Stimulated activated CD4-positive, alpha-beta T cell treated with anti-CD3 and anti-CD28 coated beads, Interleukin-4, amount 100 ng/mL, for 24 hours (primary cell): Measurements from ENCODE around the gene ACTN4.

Experiments
- DNase-seq: peaks from one replicate; pipeline ENCODE4 v3.0.0-alpha.2; 2020

Gene ACTN4

DNA sequence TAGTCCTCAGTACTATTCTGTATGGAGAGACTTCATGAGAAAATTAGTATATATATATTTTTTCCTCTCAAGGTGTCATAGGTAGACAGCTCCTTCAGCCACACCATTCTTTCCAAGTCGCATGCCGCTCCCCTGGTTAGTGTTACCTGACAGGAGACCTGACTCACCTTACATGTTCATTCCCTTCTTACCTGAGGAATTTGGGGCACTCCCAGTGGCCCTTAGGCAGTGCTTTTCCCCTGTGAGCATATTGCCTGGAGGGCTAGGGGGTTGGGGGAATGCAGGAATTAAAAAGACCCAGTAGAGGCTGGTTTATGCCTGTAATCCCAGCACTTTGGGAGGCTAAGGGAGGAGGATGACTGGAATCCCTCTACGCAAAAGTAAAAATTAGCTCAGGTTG lies 9.0 kb upstream of the ACTN4 start:
- no peak for DNase-seq

DNA sequence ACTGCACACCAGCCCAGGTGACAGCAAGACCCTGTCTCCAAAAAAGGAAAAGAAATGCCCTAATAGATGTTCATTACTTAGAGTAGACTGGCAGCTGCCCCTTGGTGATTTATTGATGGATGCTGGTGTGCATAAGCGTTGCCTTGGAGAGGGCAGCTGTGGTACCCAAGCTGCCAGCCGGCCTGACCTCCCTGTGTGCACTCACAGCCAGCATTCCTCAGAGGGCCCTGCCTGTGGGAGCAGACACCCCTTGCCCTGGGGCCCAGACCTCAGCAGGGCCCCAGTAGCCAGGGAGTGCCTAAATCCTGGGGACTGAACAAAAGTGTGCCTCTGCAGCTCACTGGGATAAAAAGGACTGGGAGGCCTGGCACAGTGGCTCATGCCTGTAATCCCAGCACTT lies 7.8 kb upstream of the ACTN4 start:
- no peak for DNase-seq

DNA sequence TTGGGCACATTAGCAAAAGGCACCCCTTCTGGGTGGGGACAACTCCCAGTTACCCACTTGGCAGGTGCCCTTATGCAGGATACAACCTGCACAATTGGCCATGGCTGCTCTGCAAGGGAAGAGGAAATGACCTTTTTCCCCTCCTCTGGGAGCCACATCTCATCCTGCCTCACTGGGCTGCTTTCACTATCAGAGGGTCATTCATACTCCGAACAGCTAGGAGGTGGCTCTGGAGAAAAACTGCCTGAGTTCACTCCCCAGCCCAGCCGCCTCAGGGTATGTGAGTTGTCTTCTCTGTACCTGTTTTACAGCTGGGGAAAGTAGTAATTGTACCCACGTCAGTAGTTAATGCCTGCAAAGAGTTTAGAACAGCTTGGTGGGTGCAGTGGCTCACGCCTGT lies 7.1 kb upstream of the ACTN4 start:
- DNase-seq, result no peak

DNA sequence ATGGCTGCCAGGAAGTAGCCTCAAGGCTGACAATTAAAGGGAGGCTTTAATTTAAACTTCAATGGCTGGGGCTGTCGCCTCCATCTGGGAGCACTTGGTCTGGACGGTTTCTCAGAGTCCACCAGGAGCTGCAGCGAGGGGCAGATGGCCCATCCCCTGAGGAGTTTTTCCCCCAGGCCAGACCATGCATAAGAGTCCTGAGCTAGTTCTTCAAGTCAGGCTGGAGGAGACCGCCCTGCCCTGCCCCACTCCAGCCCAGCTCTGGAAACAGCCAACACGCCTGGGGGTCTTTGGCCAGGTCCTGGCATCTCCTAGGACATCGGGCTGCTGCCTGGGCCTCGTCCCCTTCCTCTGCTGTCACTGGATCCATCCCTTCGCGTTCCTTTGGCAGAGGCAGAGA lies 5.3 kb upstream of the ACTN4 start:
- DNase-seq, result no peak

DNA sequence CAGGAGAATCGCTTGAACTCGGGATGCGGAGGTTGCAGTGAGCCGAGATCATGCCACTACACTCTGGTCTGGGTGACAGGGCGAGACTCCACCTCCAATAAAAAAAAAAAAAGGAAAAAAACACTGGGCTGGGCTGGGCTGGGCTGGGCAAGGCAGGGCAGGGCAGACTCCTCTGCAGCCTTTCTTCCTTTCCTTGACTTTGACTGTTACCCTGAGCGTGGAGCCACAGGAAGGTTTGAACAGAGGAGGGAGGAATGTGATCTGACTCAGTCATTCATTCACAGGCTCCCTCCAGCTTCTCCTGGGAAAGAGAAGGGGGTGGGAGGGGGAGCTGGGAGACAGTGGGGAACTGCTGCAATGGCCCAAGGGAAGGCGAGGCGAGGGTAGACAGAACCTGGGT lies 2.7 kb upstream of the ACTN4 start:
- DNase-seq, result no peak

DNA sequence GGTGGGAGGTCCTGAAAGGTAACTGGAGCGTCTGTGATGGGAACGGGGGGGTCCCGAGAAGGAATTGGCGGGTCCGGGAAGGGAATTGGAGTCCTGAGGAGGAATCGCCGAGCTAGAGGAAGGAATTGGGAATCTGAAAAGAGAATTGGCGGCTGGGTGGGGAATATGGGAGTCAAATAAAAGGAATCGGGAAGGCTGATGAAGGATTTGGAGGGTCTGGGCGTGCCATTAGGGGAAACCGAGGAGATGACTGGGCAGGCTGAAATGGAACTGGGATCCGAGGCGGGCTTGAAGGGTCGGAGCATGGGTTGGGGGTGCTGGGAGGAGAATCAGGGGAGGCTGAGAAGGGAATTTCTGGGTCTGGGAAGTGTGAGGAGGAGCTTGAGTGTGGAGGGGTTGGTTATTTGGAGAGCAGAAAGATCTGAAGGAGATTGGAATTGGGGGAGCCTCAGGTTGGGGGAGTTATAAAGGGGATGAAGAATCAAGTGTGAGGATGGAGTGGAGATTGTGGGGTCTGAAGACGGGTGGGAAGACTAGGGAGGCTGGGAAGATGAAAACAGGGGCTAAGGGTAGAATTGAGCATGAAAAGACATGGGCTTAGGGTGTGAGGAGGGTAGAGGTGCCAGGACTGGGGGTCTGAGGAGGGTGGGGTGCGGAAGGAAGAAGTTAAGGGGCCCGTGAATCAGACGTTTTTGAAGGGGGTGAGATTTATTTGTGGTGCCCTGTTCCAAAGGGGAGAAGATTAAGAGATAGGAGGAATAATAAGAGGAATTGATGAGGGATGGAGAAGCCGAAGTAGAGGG lies 718 bp downstream of the ACTN4 start:
- DNase-seq, result no peak

DNA sequence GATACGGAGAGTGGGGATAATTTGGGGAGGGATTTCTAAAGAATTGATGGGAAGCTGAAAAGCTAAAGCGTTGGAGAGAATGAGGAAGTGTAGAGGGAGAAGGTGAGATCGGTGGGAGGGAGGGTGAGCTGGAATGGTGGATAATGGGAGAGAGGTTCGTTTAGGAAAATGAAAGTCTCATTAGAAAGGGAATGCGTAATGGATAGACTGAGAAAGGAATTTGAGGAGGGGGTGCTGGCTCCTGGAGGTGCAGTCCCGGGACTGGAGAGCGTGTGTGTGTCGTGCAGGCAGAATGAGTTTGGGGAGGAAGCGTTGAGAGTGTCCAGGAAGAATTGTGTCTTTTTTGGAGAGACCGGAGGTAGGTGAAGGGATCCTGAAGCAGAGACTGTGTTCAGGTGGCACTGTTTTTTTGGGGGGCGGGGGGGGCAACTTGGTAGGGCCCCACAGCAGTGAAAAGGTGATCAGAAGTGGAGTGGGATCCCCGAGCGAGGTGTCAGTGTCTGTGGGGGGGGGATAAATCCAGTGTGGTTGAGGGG lies 1.4 kb downstream of the ACTN4 start:
- no peak for DNase-seq

DNA sequence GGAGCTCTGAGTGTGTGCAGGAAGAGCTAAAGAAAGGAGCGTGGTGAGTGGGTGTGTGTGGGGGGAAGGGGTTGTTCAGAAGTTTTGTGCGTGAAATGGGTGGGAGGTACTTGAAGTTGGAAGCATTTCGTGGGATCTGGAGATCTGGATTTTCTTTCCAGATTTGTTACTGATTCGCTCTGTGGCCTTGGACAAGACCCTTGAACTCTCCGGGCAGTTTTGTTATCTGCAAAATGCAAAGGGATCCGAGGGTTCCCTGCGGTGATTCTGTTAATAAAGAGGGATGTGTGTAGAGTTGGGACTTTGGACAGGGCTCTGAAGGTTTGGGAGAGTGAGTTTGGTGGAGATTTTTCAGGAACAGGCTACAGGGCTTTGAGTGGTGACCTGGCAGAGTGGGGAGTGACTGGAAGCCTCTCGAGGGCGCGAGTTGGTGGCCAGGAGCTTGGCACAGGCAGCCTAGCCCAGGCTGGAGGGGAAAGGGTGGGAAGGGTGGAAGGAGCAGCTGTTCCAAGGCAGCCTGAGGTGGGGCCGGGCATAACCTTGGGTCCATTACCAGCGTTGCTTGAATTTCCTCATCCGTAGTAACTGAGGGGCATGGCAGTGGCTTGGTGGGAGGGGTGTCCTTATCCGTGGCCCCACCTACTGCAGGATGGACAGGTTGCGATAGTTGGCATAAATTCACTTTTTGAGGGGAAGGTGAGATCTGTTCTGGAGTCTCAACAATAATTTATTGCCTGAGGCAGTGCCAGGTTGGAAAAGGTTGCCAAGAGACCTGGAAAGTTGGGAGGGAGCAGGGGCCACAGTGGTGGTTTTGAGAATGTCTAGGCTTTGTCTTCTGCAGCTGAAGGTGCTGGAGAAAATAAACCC lies 2.1 kb downstream of the ACTN4 start:
- DNase-seq, result no peak

DNA sequence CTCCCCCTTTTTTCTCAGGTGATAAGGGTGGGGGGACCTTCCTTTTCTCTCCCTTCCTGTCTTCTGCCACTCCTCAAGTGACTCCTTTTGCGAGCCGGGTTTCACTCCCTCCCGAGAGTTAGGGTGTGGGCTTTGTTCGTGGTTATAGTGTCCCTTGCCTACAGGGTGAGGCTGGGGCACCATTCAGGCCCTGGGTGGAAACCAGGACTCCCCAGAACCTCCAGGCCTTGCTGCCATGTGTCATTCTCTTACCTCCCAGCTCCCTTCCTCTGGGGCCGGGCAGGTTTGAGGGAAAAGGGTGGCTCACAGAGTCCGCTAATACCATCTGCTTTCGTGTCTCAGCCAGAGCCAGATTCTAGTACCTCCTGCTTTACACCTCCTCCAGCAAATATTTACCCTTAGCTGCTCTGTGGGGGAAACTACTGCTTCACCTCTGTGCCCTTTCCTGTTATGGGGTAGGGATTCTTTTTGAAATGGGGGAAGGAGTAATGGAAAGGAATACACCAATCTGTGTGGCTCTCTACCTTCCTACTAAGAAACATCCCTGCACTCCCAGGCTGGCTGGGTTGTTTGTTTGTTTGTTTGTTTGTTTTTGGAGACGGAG lies 2.8 kb downstream of the ACTN4 start:
- DNase-seq, result no peak

DNA sequence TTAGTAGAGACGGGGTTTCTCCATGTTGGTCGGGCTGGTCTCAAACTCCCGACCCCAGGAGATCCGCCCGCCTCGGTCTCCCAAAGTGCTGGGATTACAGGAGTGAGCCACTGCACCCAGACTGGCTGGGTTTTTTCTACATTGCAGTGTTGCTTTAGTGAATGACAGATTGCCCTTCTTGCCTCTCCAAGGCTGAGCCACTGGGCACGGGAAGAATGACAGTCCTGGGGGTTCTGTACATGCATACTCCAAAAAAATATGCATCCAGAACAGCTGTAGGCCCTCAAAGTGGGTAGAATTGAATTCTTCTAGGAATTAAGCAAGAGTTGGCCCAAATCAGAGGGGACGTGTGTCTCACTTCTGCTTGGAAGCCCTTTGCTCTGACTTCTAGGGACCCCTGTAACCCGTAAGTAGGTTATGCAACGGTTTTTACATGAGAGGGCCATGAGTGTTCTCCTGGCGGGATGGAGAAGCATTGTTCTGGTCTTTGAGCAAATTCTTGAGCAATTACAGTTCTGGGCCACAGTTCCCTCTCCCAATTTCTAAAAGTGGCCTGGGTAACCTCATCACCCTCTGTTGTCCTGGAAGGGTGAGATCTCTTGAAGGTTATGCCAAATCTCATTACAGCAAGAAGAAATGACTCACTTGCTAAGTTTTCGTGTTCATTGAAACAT lies 3.6 kb downstream of the ACTN4 start:
- no peak for DNase-seq

DNA sequence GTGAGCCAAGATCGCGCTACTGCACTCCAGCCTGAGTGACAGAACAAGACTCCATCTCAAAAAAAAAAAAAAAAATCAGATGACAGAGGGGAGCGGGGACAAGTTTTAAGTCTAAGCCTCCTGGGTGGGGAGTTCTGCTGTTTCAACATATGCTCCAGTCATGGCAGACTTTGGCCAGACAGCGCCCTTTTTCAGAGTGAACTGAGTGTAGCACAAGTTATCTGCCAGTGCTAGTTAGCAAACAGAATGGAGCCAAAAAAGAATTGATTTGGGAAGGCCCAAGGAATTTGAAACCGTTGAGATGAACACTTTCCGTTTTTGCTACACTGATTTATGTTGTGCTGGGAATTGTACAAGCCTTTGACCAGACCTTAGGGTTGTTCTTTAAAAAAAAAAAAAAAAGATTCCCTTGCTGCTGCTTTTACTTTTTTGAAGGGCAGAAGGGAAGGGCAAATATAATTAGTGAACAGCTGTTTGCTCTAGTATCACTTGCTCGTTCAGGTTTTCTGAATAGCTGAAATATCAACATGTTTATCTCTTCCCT lies 5.7 kb downstream of the ACTN4 start:
- no peak for DNase-seq

DNA sequence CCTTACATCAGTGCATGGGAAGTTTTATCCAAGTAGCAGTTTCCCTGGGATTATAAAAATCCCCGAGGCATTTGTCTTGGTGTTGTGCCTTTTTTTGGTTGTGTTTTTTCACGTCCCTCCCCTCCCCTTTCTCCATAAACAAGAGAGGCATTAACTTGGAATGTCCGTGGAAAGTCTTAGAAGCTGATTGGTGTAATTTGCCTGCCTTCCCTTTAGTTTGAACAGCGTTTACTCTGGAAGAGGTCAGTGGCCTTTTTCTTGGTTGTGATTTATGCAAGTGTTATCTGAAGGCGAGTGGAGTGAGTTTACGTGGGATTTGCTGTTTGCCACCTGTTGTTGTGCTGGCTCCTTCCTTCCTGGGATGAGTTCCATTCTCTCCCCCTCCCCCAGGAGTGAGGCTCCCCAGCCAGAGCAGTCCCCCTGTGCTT lies 7.2 kb downstream of the ACTN4 start:
- no peak for DNase-seq

DNA sequence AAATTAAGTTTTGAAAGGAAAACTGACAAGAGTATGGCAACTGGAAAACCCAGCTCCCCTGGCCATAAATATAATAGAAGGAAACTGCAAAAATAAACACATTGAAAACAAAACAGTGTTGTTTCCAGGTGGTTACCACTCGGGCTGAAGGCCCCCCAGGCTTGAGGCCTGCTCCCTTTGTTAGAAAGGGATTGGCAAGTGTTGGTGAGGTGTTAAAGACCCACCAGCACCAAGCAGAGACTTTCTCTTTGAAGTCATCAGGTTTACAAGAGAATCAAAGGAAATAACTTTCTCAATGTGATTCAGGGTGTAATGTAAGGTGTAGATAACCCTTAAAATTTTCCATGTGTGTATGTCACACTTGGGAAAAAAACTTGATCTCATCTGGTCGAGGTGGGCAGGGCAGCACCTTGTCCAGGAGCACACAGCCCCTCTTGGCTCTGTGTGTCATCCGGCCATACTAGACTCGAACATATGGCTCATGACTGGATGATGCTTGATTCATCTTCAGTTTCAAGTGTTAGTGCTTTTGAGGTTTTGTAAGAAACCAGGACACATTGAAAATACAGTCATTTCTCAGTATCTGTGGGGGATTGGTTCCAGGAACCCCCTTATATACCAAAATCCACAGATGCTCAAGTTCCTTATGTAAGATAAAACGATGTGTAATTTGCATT lies 7.8 kb downstream of the ACTN4 start:
- peak; percentile 58 for DNase-seq

DNA sequence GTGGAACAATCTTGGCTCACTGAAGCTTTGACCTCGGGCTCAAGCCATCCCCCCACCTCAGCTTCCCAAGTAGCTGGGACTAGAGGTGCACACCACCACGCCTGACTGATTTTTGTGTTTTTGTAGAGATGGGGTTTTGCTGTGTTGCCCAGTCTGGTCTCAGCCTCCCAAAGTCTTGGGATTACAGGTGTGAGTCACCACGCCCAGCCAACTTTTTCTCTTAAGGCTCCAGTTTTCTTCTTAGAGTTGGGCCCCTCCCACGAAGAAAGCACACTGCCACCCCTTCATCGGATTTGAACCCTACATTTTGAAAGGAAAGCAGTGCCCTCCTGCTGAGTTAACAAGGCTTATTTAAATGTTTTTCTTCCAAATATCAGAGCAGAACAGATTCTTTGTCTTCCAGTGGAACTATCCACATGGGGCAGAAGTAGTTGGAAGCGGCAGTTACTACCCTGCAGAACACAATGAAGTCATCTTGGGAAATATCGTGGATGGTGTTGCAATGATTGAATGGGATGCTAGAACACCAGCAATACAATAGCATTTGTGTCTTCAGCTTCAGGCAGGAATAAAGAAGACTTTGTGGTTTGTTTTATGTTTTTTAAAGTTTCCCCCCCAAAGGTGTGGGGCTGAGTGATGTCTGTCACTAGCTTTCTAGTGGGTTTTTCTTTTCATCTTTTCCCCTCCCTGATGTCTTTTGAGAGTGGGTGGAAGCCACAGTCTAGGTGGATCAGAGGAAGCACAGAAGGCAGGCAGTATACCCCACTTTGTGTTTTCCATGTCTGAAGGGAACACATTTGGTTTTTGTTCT lies 8.9 kb downstream of the ACTN4 start:
- peak; percentile 45 for DNase-seq

DNA sequence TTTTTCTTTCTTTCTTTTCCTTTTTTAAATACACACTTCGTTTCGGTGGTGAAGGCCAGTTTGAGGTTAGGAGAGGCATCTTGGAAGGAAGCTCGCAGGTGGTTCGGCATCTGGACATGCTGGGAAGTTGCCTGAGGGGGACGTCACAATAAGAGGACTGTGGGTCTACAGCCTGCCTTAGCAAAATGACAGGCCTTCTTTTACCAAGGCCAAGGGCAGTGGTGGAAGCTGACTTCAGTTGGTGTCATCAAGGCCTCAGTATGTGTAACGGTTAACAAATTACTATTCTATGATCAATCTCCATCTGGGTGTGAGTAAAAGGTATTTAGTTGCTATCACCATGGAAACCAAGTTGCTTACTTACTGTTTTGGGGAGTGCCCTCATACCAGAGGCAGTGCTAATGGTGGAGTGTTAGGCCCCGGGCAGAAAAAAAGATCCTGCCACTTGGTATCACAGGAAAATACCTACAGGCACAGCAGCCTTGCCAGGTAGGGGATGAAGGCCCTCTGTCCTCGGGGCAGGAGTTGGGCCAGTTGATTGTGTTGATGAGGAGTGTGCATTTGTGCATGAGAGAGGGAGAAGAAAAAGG lies 10.3 kb downstream of the ACTN4 start:
- peak; percentile 21 for DNase-seq

DNA sequence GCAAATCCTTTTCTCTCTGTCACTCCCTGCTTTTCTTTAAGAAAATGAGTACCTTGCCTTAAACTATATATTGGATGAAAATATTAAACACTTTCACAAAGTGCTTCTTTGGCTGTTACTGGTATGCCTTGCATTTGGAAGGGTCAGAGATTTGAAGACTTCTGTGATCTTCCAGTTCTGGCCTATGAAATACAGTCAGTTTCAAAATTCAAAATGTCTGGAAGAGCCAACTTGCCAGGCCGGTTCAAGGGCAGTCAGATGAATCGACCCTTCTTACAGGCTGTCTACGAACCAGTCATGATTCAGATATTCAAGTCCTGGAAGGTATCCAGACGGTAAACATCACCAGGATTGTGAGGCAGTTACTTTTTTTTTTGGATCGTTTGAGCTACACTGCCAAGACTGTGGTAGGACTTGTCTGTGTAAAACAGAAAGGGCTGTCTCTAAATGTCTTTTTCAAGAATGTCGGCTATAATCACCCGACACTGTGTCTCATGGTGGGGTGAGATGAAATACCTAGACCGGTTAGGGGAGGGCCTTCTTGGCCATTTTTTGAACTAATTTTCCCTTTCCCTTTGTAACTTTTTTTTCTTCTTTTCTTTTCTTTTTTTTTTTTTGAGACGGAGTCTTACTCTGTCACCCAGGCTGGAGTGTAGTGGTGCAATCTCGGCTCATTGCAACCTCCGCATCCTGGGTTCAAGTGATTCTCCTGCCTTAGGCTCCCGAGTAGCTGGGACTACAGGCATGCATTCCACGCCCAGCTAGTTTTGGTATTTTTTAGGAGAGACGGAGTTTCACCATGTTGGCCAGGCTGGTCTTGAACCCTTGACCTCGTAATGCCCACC lies 11.2 kb downstream of the ACTN4 start:
- DNase-seq, result no peak

DNA sequence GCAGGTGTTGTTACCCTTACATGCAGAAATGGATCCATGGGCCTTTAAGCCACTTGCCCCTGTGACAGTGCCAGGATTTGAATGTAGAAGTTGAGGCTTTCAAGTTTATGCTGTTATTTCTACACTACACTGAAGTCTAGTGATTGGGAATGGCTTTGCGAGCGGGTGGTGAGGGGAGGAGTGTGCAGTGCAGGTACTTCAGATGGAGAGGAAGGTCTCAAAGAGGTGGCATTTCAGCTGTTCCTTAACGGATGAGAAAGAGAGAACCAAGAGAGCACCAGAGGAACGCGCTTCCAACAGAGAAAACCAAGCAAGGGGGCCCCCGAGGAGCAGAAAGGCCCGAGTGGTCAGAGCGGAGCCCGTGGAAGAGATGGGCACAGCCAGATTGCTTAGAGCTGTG lies 13.3 kb downstream of the ACTN4 start:
- DNase-seq, result no peak

DNA sequence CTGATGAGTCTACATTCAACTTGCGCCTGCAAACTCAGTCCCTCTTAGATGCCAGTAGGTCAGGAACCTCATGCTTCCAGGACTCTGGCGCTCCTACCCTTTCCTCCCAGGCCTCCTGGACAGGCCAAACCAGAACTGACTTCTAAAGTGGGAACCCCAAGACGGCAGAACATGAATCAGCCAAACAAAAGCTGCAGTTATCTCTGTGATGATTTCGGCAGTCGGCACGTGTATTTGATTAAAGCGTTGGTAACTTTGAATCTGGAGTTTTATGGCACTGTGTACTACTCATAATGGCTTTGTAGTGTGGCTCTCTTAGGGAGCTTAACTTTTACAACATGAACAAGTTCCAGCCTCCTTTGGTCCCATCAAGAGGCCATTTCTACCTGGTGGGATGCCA lies 13.7 kb downstream of the ACTN4 start:
- DNase-seq, result no peak

DNA sequence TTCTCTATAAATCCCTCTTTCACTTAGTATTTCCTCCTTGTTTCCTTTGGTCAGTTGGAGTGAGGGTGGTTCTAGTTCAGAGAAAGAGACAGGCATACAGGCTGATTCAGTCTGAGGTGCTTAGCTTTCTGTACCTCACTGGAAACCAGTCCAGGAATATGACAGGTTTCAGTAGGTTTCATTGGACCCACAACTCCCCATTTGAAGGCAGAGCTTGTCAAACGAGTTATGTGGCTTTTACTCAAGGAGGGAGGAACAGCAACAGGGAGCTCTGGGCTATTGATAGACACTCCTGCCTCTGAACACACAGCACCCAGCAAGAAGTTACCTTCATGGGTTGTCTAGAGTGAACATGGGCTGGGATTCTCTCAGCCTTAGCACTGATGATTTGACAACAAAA lies 14.5 kb downstream of the ACTN4 start:
- DNase-seq, result no peak
